Breast epithelium (tissue), 3 donors: ENCODE results near the gene EXOG.

ENCODE experiments used
- POLR2A ChIP-seq: fragments of 450-650 bp; IDR thresholded peaks from one replicate; pipeline ENCODE4 v1.6.1; 2016; ENCODE audit warnings: antibody characterized with exemption, mild to moderate bottlenecking, moderate library complexity
- POLR2AphosphoS5 ChIP-seq, 3 donors: sonication (generic); formaldehyde crosslinking; IDR thresholded peaks; one replicate each; pipeline ENCODE4 v1.6.1; 2017; ENCODE audit warnings: antibody characterized with exemption in 3 of 3
- TF ChIP-seq, protein P1 (sequence below), 3 donors: fragments of 450-650 bp; IDR thresholded peaks; one replicate each; pipeline ENCODE4 v1.5.1; 2016 to 2017; ENCODE audit warnings: antibody characterized with exemption in 3 of 3, mild to moderate bottlenecking in 3 of 3, moderate library complexity in 3 of 3

GRCh38 chr3:38471260-38471857 is 24.8 kb upstream of the EXOG start:
- TF ChIP-seq, protein P1, sequence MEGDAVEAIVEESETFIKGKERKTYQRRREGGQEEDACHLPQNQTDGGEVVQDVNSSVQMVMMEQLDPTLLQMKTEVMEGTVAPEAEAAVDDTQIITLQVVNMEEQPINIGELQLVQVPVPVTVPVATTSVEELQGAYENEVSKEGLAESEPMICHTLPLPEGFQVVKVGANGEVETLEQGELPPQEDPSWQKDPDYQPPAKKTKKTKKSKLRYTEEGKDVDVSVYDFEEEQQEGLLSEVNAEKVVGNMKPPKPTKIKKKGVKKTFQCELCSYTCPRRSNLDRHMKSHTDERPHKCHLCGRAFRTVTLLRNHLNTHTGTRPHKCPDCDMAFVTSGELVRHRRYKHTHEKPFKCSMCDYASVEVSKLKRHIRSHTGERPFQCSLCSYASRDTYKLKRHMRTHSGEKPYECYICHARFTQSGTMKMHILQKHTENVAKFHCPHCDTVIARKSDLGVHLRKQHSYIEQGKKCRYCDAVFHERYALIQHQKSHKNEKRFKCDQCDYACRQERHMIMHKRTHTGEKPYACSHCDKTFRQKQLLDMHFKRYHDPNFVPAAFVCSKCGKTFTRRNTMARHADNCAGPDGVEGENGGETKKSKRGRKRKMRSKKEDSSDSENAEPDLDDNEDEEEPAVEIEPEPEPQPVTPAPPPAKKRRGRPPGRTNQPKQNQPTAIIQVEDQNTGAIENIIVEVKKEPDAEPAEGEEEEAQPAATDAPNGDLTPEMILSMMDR (IDR thresholded peaks at IDR 0.05), result no peak
- TF ChIP-seq POLR2A, result no peak
- no peak for TF ChIP-seq POLR2AphosphoS5 (IDR thresholded peaks at IDR 0.05)
